Ovary (tissue), 3 donors: ENCODE measurements around the gene CCR1.

ENCODE experiments used
- CTCF ChIP-seq, 3 donors: fragments of 450-650 bp in 2 of 3; fragments of 200-600 bp in 1 of 3; IDR thresholded peaks; one replicate each; pipeline versions ENCODE4 v1.5.1 to v1.8.0; 2016 to 2022; ENCODE audit warnings: antibody characterized with exemption in 3 of 3, mild to moderate bottlenecking in 1 of 3
- EP300 ChIP-seq: sonication (generic); formaldehyde crosslinking; IDR thresholded peaks from one replicate; pipeline ENCODE4 v1.6.1; 2017; ENCODE audit warnings: antibody characterized with exemption
- POLR2A ChIP-seq: fragments of 450-650 bp; IDR thresholded peaks from one replicate; pipeline ENCODE4 v1.6.1; 2017; ENCODE audit warnings: antibody characterized with exemption, mild to moderate bottlenecking, moderate library complexity
- donor health status: DM: no; HTN: no; CAD: no.

GRCh38 chr3:46209053-46209452, 940 bp upstream of the CCR1 start:
- no peak for TF ChIP-seq POLR2A
- TF ChIP-seq CTCF (IDR thresholded peaks at IDR 0.05), result no peak
- no peak for TF ChIP-seq EP300
